ENCODE measurements around the gene LMF1. TPM values are rescaled to one million over a fixed set of nuclear protein-coding genes. Genes with fewer than 3 reads are reported as not detected.
"Not testable (repeated sequence)": the region's sequence is repeated elsewhere in the genome, so short reads cannot be mapped to it uniquely, and the experiment has no call there.

LMF1 gene
- total RNA-seq, 1 experiment from 2014 or later: 10.9 TPM

DNA sequence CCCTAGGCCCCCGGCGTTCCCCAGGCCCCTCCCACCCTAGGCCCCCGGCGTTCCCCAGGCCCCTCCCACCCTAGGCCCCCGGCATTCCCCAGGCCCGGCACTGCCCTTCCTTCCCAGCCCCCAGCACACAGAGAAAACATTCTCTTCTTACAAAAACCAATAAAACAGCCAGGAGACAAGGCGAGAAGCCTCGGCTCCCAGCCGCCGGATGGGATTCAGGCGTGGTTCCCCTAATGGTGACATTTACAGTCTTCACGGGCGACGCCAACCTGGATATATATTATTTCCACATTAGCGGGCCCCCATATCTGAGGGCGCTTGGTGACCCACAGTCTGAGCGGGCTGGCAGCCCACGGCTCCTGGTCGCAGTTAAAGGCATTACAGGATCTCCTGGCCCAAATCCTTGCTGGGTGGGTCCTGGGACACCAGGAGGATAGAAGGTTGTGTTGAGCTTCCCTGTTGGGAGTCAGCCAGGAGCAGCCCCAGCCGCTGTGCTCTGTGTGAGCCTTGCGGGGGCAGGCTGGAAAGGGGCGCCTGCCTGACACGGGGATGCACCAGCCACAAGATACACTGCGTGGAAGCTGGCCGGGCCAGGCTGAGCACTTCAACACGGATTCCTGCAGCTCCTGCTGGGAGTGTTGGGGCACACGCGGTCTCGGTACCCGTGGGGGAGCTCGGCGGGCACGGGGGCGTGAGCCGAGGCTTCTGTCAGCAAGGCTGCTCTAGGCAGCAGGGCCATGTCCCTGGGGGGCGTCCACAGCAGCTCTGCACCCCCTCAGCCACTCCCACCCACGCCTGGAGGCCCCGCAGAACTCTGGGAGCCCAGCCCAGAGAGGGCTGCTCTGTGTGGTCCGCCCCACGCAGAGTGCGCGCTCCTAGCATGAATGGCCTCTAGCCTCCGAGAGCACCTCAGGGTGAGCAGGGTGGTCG lies 83.7 kb downstream of the LMF1 start:
- no peak for DNase-seq (ENCODE audit: low read depth, low spot score)
- in situ Hi-C loops (cut with HindIII; ENCODE audit: low pct_unique_long_range_greater_than_20kb, low sequenced_read_pairs): no loop called here

DNA sequence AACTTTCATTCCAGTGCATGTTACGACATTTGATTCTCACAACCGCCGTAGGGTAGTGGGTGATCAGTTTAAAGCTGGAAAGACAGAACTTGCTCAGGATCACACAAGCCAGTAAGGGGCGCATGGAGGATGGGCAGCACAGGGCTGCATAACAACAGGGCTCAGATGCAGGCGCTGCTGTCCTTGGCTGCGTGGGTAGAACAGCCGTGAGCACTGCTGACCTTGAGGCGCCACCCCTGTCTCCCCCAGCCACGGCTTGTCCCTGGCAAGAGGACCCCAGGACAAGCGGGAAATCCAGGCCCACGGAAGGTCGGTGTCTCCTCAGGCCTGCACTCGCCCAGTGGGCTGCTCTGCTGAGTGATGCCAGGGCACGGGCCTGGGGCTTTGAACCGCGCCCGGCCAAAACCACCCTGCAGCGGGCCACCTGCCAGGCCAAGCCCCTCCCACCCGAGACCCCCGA lies 84.7 kb downstream of the LMF1 start:
- in situ Hi-C loops (cut with HindIII; ENCODE audit: low pct_unique_long_range_greater_than_20kb, low sequenced_read_pairs): no loop called here
- peak; percentile 79 for DNase-seq (ENCODE audit: low read depth, low spot score)

DNA sequence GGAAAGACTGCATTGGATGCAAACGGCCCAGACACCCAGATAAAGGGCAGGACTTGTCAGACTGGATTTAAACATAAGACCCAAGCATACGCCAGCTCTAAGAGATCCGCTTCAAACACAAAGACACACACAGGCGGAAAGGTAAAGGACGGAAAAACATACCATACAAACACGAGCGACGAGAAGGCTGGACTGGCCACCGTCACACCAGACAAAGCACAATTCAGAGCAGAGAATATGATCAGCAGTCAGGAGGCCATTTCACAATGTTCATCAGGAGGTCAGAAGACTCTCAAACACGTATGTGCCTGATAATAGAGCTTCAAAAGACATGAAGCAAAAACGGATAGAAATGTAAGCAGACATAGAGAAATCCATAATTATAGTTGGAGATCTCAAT lies 85.4 kb downstream of the LMF1 start:
- DNase-seq (ENCODE audit: low read depth, low spot score): peak; percentile 96
- in situ Hi-C loops (cut with HindIII; ENCODE audit: low pct_unique_long_range_greater_than_20kb, low sequenced_read_pairs): no loop called here

- in situ Hi-C loops (cut with HindIII; ENCODE audit: low pct_unique_long_range_greater_than_20kb, low sequenced_read_pairs): no loop called here
- DNase-seq (ENCODE audit: low read depth, low spot score): no peak
Observed at GRCh38 chr16:884232-884631, 86.6 kb downstream of the LMF1 start.

DNA sequence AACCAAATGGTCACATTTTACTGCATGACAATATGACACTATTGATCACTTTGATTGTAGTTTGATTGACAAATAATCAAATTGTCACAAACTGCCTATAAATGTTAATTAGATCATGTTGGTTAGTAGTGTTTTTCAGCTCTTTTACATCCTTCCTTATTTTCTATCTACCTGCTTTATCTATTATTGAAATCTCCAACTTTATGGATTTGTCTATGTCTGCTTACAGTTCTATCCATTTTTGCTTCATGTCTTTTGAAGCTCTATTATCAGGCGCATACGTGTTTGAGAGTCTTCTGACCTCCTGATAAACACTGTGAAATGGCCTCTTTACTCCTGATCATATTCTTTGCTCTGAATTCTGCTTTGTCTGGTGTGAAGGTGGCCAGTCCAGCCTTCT lies 87.0 kb downstream of the LMF1 start:
- no peak for DNase-seq (ENCODE audit: low read depth, low spot score)
- in situ Hi-C loops (cut with HindIII; ENCODE audit: low pct_unique_long_range_greater_than_20kb, low sequenced_read_pairs): no loop called here

DNA sequence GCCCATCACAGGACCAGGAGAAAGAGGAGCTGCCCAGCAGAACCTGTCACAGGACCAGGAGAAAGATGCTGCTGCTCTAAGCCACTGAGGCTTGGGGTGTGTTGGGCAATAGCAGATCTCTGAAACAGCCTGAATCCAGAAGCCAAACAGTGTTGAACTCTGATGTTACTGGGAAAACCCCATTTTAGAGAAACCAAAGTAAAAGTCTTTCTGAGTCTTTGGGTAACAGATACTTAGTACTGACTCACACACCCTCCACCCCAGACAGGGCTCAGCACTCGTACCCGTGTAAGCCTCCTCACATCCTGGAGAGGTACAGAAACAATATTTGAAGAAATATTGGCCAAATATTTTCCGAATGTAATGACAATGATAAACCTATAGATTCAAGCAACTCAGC lies 87.4 kb downstream of the LMF1 start:
- DNase-seq (ENCODE audit: low read depth, low spot score): no peak
- in situ Hi-C loops (cut with HindIII; ENCODE audit: low pct_unique_long_range_greater_than_20kb, low sequenced_read_pairs): no loop called here

GRCh38 chr16:882671-883070 lies 88.1 kb downstream of the LMF1 start:
- in situ Hi-C loops (cut with HindIII; ENCODE audit: low pct_unique_long_range_greater_than_20kb, low sequenced_read_pairs); DNase-seq (ENCODE audit: low read depth, low spot score): not testable (repeated sequence)

GRCh38 chr16:882256-882655 lies 88.5 kb downstream of the LMF1 start:
- in situ Hi-C loops (cut with HindIII; ENCODE audit: low pct_unique_long_range_greater_than_20kb, low sequenced_read_pairs): no loop called here
- no peak for DNase-seq (ENCODE audit: low read depth, low spot score)

DNA sequence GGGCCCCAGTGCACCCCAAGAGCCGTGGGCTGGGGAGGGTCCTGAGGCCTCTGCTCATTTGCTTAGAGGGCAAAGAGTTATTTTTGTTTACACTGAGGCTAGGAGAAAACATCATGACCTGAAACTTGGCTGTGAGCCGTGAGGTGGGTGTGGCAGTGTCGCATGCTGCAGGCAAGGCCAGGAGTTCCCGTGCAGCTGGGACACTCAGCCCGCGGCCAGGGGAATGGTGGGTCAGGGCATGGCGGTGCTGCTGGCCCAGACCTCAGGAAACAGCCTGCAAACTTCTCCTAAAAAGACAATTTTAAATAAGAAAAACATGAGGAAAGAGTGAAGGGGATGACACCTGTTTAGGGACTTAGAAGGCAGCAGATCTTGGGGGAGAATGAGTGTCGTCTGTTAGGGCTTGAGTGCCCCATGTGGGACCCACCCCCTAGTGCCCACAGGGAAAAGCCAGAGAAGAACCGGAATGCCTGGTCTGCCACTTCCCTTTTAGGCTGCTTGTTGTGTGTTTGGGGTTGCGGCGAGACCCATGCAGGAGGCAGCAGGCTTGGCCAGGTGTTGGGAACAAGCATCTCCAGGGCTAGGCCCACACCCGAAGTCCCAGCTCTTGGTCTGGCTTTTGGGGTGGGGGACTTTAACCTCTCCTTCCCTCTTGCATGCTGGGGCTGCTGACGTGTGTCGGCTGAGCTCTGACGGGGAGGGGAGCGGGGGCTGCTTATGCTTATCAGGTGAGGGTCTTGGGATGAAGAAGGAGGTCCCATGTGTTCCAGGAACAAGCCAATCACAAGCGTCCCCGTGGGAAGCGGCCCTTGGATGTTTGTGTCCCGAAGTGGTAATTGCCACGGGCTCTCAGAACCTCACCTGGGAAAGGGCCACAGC lies 89.3 kb downstream of the LMF1 start:
- in situ Hi-C loops (cut with HindIII; ENCODE audit: low pct_unique_long_range_greater_than_20kb, low sequenced_read_pairs): no loop called here
- DNase-seq (ENCODE audit: low read depth, low spot score): no peak

DNA sequence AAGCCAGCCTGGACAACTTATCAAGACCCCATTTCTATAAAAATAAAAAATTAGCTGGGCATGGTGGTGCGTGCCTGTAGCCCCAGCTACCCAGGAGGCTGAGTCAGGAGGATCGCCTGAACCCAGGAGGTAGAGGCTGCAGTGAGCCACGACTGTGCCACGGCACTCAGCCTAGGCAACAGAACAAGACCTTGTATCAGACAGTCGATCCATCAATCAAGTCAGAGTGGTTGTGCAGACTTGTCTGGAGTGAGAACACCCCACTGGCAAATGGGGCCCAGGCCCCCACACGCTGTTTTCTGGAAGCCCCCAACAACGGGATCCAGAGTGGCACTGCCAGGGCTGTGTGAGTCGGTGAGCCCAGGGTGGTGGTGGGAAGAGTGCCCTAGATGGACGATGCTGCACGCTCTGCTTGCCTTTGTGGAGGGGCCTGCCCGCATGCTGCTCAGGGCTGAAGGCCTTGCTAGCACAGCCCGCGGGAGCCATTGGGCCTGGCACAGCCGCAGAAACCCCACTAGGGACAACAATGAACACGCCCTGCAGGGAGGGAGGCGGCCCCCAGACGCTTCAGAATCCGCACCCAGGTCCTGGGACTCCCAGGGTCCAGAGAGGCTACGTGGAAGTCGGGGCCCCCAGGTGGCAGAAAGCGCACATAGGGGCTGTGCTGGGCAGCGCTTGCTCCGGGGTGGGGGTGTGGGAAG lies 90.2 kb downstream of the LMF1 start:
- in situ Hi-C loops (cut with HindIII; ENCODE audit: low pct_unique_long_range_greater_than_20kb, low sequenced_read_pairs): no loop called here
- DNase-seq (ENCODE audit: low read depth, low spot score): no peak

DNA sequence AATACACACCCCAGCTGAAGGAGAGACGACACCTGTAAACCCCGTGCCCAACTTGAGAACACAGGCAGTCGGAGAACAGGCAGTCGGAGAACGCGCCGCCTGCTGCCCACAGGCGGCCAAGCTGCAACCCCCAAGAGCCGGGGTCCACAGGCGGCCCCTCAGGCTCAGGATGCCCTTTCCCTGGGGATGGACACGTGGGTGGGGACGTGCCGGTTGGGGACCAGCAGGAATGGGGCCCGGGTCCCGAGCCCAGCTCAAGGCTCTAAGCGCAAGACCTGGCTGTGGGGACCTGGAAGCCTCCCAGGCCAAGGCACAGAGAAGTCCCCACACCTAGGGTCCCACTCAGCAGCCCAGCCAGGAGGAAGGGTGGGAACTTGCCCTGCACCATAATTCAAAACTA lies 90.8 kb downstream of the LMF1 start:
- in situ Hi-C loops (cut with HindIII; ENCODE audit: low pct_unique_long_range_greater_than_20kb, low sequenced_read_pairs): no loop called here

GRCh38 chr16:879461-879861 lies 91.3 kb downstream of the LMF1 start:
- in situ Hi-C loops (cut with HindIII; ENCODE audit: low pct_unique_long_range_greater_than_20kb, low sequenced_read_pairs): no loop called here

More for the DNA sequence above, 90.8 kb downstream of the LMF1 start:
- DNase-seq (ENCODE audit: low read depth, low spot score): no peak

DNA sequence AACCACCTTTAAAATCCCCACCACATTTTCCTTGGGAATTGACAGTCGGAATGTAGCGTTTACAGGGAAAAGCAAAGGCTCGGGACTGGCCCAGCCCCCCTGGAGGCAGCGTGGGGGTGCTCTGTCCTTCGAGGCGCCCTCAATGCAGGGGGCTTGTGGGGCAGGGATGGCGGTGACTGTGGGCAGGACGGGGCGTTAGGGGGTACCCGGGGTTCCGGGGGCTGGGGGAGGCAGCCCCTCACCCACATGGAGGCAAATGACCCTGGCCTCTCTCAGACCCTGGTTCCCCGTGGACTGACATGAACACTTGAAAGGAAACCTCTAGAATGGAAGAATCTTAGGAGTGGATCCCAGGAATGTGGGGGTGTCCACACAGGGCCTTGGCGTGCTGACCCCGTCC lies 91.9 kb downstream of the LMF1 start:
- DNase-seq (ENCODE audit: low read depth, low spot score): no peak
- in situ Hi-C loops (cut with HindIII; ENCODE audit: low pct_unique_long_range_greater_than_20kb, low sequenced_read_pairs): no loop called here

More at GRCh38 chr16:879461-879861, 91.3 kb downstream of the LMF1 start:
- no peak for DNase-seq (ENCODE audit: low read depth, low spot score)

DNA sequence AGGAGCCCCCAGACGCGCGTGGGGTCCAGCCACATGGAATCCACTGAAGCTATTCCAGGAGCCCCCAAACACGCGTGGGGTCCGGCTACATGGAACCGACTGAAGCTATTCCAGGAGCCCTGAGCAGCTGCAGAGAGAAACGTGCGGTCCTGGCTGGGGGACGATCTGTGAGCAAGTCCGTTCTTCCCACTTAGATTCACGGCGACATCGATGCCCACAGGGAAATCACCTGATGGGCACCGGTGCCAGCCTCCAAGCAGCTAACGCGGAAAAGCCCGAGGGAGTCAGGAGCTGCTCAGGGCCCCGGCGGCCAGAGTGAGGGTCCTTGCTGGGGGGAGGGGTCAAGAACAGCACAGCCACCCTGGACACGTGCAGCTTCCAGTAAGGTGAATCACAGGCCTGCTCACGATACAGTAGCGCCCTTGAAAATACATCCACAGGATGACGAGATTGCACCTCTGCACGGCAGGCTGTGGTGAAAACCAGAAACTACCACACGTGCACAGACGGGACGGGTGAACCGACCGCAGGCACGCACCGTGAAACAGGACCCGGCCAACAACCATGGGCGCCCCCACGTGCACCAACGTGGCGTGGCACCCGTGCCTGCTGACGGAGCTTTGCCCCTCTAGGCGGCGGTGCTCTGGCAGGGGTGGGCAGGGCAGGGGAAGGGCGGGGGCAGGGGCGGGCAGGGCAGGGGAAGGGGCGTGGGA lies 92.6 kb downstream of the LMF1 start:
- no peak for DNase-seq (ENCODE audit: low read depth, low spot score)
- in situ Hi-C loops (cut with HindIII; ENCODE audit: low pct_unique_long_range_greater_than_20kb, low sequenced_read_pairs): no loop called here

DNA sequence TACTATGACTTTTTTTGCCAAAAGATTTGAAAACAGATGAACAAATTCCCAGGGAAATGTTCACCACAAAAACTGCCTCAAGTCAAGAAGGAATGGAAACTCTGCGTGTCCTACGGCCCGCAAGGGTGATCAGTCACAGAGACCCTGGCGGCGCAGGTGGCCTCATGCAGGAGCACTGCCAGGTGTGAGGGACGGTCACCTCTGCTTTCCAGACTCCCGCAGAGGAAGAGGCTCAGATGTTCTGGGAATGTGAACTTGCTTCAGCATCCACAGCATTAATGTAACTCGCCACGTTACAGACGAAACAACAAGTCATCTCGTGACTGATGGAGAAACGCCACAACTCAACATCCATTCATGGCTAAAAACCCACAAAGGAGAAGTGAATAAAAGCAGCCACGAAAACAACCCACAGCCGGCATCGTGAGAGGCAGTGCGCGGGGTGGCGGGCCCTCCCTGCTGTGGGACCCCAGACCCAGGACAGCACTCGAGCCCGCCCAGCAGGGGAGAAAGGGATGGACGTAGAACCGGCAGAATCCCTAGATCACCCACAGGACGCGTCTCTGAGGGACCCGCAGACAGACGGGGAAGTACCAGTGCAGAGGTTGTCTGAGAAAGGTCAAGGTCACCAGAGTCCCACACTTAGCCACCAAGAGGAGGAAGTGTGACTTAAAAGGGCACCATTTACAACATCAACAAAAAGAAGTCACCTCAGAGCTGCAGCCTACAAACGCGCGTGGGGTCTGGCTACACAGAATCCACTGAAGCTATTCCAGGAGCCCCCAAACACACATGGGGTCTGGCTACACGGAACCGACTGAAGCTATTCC lies 93.3 kb downstream of the LMF1 start:
- DNase-seq (ENCODE audit: low read depth, low spot score): no peak
- in situ Hi-C loops (cut with HindIII; ENCODE audit: low pct_unique_long_range_greater_than_20kb, low sequenced_read_pairs): no loop called here

GRCh38 chr16:876523-877241 lies 94.1 kb downstream of the LMF1 start:
- in situ Hi-C loops (cut with HindIII; ENCODE audit: low pct_unique_long_range_greater_than_20kb, low sequenced_read_pairs): no loop called here
- no peak for DNase-seq (ENCODE audit: low read depth, low spot score)
